Measurements from ENCODE around the gene ANKRD11.

Gene ANKRD11

GRCh38 chr16:89324056-89325010 lies 166.0 kb downstream of the ANKRD11 start:
- DNase-seq: peak; percentile 69

- DNase-seq: no peak
Measured at GRCh38 chr16:89323120-89323960, 167.0 kb downstream of the ANKRD11 start.

- DNase-seq: peak; percentile 80
Measured at GRCh38 chr16:89322321-89323119, 167.8 kb downstream of the ANKRD11 start.

DNA sequence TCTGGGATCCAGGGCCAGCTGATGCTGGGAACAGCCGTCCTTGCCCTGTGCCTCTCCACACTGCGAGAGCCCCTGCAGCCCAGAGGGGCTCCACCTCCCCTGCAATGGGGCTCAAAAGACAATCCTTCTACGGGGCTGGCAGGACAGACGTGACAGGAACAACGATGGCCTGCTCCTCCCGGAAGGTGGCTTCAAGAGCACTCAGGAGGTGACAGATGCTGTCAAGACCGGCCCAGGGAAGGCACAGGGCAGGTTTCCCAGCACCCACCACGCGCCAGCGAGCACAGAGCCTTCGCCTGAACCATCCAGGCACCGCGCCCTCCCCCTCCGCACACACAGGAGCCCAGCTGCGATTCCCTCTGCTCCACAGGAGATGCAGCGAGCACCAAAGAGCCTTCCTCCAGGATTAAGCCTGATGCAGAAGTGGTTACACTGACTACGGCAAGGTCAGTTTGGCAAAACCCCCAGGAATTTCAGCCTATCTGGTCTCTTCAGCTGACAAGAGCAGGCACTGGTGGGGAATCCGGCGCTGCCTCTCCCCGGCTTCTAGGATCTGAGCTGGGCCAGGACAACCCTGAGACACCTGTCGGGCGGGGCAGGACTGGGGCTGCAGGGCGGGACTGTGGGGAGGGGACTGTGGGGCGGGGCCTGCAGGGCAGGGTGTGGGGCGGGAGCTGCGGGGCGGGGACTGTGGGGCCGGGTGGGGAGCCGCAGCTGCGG lies 169.4 kb downstream of the ANKRD11 start:
- peak; percentile 34 for DNase-seq

- peak; percentile 62 for DNase-seq
Measured at GRCh38 chr16:89319886-89320781, 170.2 kb downstream of the ANKRD11 start.

DNA sequence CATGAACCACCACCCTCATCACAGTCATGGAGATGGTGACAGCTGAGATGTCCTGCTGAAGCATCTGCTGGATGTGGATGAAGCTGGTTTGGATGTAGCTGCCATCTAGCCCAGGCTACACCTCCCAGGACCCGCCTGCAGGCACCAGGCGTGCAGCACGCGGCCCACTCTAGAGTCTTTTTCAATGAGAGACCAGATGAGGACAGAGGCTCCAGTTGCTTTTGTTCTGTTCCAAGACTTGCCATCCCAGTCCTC lies 170.8 kb downstream of the ANKRD11 start:
- DNase-seq: no peak

DNA sequence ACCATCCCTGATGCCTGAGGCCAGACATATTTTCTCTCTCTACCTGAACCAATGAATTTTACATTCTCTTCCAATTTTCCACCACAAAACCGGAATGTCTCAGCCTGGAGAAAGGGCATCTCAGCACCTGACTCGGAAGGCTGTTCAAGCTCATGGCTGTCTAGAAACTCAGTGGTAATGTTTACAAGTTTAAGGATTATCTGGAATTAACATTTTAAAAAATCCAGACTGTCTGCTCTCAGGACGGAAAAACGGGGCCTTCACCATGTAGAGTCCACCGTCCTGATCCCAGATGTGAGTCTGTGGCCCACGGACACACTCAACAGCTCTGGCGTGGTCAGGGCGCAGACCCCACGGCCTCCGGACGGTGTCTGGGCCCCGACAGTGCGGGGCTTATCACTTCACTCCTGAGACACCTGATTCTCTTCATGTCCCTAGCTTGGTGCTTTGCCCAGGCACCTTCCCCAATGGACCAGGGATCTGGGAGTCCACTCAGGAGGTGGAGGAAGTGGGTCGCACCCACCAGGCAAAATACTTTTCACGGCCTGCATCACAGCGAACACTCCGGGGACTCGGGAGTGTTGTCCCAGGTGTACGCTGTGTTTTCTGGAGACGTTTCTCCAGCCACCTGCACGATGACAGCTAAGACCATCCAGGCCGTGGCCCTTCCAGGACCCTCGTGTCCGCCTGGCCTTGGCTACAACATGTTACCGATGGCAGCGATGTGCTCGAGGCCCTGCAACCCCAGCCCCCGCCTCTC lies 171.3 kb downstream of the ANKRD11 start:
- no peak for DNase-seq

- no peak for DNase-seq
Measured at GRCh38 chr16:89318430-89318758, 172.0 kb downstream of the ANKRD11 start.

- DNase-seq: no peak
Measured at GRCh38 chr16:89317729-89318429, 172.5 kb downstream of the ANKRD11 start.

- no peak for DNase-seq
Measured at GRCh38 chr16:89317101-89317671, 173.2 kb downstream of the ANKRD11 start.

GRCh38 chr16:89316701-89317100 lies 173.7 kb downstream of the ANKRD11 start:
- no peak for DNase-seq

DNA sequence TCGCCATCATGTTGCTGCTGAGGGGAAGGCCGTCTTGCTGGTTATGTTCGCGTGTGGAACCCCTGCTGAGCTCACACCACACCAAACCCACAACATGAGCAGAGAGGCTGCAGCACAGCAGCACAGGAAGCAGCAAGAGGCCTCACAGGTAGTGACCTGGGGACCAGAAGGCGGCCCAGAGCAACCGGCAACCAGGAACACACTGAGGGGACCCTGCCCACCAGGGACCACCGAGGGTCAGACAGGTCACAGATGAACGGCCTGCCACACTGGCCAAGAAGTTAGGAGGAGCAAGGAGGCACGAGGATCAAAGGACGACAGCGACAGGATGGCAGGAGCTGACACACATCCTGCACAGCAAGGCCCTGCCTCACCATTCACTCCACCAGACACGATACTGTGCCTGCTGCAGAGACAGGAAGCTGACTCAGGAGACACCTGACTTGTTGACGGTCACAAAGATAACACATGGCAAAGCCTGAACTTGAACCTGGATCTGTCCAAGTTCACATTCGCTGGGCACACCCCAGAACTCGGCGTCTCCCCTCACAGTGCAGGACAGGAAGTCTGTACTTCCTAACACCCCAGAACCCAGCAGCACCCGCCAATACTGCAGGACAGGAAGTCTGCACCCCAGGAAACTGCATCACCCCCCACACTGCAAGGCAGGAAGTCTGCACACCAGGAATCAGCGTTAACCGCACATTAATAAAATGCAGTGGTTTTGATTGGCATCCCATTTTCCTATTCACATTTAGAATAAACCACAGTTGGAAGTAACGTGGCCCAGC lies 174.4 kb downstream of the ANKRD11 start:
- DNase-seq: peak; percentile 87

DNA sequence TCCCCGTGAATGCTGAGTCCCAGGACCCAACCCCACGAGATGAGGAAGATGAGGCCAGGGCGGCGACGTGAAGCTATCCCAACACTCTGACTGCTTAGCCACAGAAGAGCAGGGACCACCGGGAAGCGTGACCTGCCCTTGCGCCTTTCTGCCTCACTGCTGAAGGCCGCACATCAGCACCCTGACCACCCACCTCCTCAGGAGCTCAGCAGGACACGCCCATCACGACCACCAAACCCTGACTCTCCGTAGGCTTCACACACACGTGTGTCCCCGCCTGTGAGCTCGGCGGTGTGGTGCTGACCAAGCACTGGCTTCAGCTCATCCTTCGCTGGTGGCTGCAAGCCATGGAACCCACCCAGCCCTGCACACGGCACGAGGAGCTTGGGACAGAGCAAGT lies 175.1 kb downstream of the ANKRD11 start:
- no peak for DNase-seq

DNA sequence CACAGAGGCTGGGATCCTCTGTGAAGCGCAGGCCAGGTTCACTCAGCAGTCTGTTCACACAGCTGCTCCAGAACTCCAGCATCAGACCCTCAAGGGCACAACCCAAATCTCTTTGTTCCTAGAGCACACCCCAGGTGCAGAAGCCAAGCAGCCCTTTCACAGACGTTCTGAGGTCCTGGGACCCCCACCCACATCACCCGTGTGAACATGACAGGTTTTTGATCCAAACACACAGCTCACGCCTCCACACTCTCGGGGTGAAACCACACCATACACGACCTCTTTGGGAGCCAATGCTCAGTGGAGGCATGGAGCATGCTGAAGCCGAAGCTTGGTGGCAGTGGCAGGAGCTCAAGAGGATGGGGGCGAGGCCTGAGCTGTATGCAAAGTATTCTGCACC lies 175.5 kb downstream of the ANKRD11 start:
- DNase-seq: no peak

DNA sequence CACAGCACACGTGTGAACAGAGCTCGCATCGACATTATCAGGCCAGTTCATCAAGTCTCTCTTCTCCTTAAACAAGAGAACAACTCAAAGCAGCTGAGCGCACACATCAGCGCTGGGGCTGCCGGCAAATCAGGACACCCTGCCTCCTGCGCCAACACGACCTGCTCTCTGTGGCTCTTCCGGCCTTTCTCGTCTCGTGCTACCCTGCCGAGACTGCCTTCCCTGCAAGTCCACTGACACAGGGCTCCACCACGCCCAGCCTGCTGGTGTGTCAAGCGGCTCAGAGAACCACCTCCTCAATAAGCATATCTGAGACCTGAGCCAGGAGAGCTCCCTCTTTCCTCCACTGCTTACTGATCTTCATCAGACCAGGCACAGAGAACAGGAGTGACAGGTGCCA lies 176.0 kb downstream of the ANKRD11 start:
- no peak for DNase-seq

- DNase-seq: no peak
Measured at GRCh38 chr16:89313583-89313982, 176.8 kb downstream of the ANKRD11 start.

DNA sequence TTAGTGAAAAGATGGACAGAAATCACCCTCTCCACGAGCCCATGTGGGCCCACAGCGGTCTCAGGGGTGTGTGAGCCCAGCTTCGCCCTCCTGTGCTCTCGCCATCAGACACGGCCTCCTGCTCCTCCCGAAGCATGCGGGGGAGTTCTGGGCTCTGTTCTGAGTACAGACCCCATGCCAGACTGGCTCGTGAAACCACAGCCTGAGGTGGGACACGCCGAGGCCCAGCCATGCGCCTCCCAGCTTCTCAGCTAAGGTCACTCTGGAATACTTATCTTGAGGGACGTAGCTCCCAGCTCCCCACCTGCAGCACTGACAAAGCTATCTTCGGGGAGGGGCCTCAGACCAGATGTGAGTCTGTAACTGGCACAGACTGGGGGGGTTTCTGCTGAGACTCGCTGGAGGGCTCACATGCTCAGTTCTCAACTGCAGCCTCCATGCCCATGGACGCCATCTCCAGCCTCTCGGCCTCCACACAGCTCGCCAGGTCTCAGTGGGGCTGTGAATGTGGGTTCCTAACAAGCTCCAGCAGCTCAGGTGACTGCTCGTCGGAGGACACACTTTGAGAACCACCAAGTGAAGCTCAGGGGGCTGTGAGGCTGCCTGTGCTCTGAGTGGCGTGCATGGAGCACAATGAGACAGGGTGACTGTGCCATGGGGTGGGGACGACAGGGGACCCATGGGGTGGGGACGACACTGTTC lies 177.6 kb downstream of the ANKRD11 start:
- DNase-seq: no peak

GRCh38 chr16:89312194-89312593 lies 178.2 kb downstream of the ANKRD11 start:
- no peak for DNase-seq
